Breast epithelium (tissue), 3 donors: Measurements from ENCODE around the gene TLL2.

Experiments used
- POLR2AphosphoS5 ChIP-seq, 3 donors: sonication (generic); formaldehyde crosslinking; IDR thresholded peaks; one replicate each; pipeline ENCODE4 v1.6.1; 2017; ENCODE audit warnings: antibody characterized with exemption in 3 of 3
- TF ChIP-seq, protein P1 (sequence below), 3 donors: fragments of 450-650 bp; IDR thresholded peaks; one replicate each; pipeline ENCODE4 v1.5.1; 2016 to 2017; ENCODE audit warnings: antibody characterized with exemption in 3 of 3, mild to moderate bottlenecking in 3 of 3, moderate library complexity in 3 of 3

- TF ChIP-seq, protein P1, sequence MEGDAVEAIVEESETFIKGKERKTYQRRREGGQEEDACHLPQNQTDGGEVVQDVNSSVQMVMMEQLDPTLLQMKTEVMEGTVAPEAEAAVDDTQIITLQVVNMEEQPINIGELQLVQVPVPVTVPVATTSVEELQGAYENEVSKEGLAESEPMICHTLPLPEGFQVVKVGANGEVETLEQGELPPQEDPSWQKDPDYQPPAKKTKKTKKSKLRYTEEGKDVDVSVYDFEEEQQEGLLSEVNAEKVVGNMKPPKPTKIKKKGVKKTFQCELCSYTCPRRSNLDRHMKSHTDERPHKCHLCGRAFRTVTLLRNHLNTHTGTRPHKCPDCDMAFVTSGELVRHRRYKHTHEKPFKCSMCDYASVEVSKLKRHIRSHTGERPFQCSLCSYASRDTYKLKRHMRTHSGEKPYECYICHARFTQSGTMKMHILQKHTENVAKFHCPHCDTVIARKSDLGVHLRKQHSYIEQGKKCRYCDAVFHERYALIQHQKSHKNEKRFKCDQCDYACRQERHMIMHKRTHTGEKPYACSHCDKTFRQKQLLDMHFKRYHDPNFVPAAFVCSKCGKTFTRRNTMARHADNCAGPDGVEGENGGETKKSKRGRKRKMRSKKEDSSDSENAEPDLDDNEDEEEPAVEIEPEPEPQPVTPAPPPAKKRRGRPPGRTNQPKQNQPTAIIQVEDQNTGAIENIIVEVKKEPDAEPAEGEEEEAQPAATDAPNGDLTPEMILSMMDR (IDR thresholded peaks at IDR 0.05), result no peak
- TF ChIP-seq POLR2AphosphoS5 (IDR thresholded peaks at IDR 0.05), result no peak
These were observed 47.5 kb upstream of the TLL2 start for GRCh38 chr10:96560966-96561887.
